Breast epithelium (tissue), 4 donors: ENCODE results near the gene VSIG2. TPM values are rescaled to one million over a fixed set of nuclear protein-coding genes. Genes with fewer than 3 reads are reported as not detected.

Experiments
- DNase-seq, 2 donors: peaks; one replicate each; pipeline ENCODE4 v3.0.0-alpha.2; 2019; ENCODE audit warnings: low spot score in 2 of 2
- H3K27ac ChIP-seq, 2 donors: fragments of 200-600 bp; sonication (generic) in 1 of 2; one replicate each; pipeline ENCODE4 v1.5.1; 2016 to 2019; ENCODE audit warnings: mild to moderate bottlenecking in 1 of 2
- H3K27me3 ChIP-seq, 2 donors: fragments of 200-600 bp; sonication (generic) in 1 of 2; one replicate each; pipeline versions ENCODE4 v1.5.1 to v1.6.0; 2017 to 2019; ENCODE audit warnings: control low read depth in 1 of 2, mild to moderate bottlenecking in 1 of 2
- H3K36me3 ChIP-seq: fragments of 200-600 bp; one replicate; pipeline ENCODE4 v1.5.1; 2019
- H3K4me1 ChIP-seq, 2 donors: fragments of 200-600 bp; sonication (generic); one replicate each; pipeline ENCODE4 v1.5.1; 2016 to 2019; ENCODE audit warnings: control low read depth in 1 of 2
- H3K4me3 ChIP-seq, 3 donors: fragments of 200-600 bp; sonication (generic); 1 replicate in 2 of 3; 2 replicates in 1 of 3; pipeline ENCODE4 v1.5.1; 2016 to 2019; ENCODE audit warnings: mild to moderate bottlenecking in 3 of 3, moderate library complexity in 2 of 3
- H3K9me3 ChIP-seq, 2 donors: fragments of 200-600 bp; sonication (generic) in 1 of 2; one replicate each; pipeline ENCODE4 v1.5.1; 2016 to 2019; ENCODE audit warnings: control low read depth in 1 of 2
- POLR2A ChIP-seq: fragments of 450-650 bp; IDR thresholded peaks from one replicate; pipeline ENCODE4 v1.6.1; 2016; ENCODE audit warnings: antibody characterized with exemption, mild to moderate bottlenecking, moderate library complexity
- POLR2AphosphoS5 ChIP-seq, 3 donors: sonication (generic); formaldehyde crosslinking; IDR thresholded peaks; one replicate each; pipeline ENCODE4 v1.6.1; 2017; ENCODE audit warnings: antibody characterized with exemption in 3 of 3
- intact Hi-C: fragments of 100-400 bp; cut with DNase I; formaldehyde crosslinking; loops from one replicate; pipeline ENCODE4 v1.15.1; 2023; ENCODE audit warnings: low total_unique reads
- total RNA-seq, 3 donors: library from RNA; depleted of rRNA; stranded (reverse); fragments of >200 nt; gene quantifications; one replicate each; pipeline ENCODE4 v1.1.0, GENCODE V29; 2016
- TF ChIP-seq, protein P1 (sequence below), 3 donors: fragments of 450-650 bp; IDR thresholded peaks; one replicate each; pipeline ENCODE4 v1.5.1; 2016 to 2017; ENCODE audit warnings: antibody characterized with exemption in 3 of 3, mild to moderate bottlenecking in 3 of 3, moderate library complexity in 3 of 3

The VSIG2 gene
- total RNA-seq, 3 donors from 2014 or later, result 8.8 to 20.5 TPM; not detected in 1

GRCh38 chr11:124754309-124754708, 2.3 kb upstream of the VSIG2 start:
- intact Hi-C loops, result no loop called here
- H3K4me3 ChIP-seq, result no peak overlapping the region
- H3K27ac ChIP-seq, result no peak overlapping the region
- peaks cover 0 to 45% of the 10 kb centered on the region in 2 donors for H3K27me3 ChIP-seq
- no peaks in the 10 kb centered on the region for H3K9me3 ChIP-seq
- TF ChIP-seq, protein P1, sequence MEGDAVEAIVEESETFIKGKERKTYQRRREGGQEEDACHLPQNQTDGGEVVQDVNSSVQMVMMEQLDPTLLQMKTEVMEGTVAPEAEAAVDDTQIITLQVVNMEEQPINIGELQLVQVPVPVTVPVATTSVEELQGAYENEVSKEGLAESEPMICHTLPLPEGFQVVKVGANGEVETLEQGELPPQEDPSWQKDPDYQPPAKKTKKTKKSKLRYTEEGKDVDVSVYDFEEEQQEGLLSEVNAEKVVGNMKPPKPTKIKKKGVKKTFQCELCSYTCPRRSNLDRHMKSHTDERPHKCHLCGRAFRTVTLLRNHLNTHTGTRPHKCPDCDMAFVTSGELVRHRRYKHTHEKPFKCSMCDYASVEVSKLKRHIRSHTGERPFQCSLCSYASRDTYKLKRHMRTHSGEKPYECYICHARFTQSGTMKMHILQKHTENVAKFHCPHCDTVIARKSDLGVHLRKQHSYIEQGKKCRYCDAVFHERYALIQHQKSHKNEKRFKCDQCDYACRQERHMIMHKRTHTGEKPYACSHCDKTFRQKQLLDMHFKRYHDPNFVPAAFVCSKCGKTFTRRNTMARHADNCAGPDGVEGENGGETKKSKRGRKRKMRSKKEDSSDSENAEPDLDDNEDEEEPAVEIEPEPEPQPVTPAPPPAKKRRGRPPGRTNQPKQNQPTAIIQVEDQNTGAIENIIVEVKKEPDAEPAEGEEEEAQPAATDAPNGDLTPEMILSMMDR (IDR thresholded peaks at IDR 0.05), result no peak
- TF ChIP-seq POLR2AphosphoS5 (IDR thresholded peaks at IDR 0.05) (no peak), POLR2A (no peak)
- no peaks in the 10 kb centered on the region for H3K36me3 ChIP-seq
- DNase-seq, result no peak
- peaks cover 0 to 8% of the 10 kb centered on the region in 2 donors for H3K4me1 ChIP-seq

GRCh38 chr11:124753624-124754023, 1.6 kb upstream of the VSIG2 start:
- H3K4me1 ChIP-seq, result peaks cover 0 to 1% of the 10 kb centered on the region in 2 donors
- intact Hi-C loops, result no loop called here
- TF ChIP-seq, protein P1 (IDR thresholded peaks at IDR 0.05), result no peak
- TF ChIP-seq POLR2AphosphoS5 (IDR thresholded peaks at IDR 0.05), result no peak
- no peak for TF ChIP-seq POLR2A

DNA sequence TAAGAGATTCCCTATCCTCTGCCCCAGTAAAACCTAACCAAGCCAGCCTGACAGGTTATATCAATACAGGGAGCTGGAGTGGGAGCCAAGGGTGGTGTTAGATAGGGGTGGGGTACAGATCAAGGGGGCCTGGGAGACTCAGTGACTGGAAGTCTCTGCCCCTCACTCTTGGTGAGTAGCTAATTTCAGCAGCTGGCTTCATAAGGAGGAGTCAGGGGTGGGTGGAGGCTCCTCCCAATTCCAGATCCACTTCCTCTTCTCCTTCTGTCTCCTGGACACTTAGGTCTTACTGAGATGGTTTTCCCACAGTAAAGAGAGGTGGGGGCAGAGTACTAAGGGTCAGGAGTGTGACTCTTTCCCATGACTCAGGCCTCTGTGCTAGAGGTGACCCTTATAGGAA, 1.1 kb upstream of the VSIG2 start:
- Histone ChIP-seq H3K27ac (no peak overlapping the region), H3K9me3 (no peaks in the 10 kb centered on the region), H3K4me1 (no peaks in the 10 kb centered on the region), H3K4me3 (no peak overlapping the region), H3K36me3 (no peaks in the 10 kb centered on the region), H3K27me3 (peaks cover 0 to 34% of the 10 kb centered on the region in 2 donors)
- DNase-seq, result no peak
- intact Hi-C loops, result no loop called here
- TF ChIP-seq POLR2A (no peak), POLR2AphosphoS5 (IDR thresholded peaks at IDR 0.05) (no peak)
- TF ChIP-seq, protein P1 (IDR thresholded peaks at IDR 0.05), result no peak

More at GRCh38 chr11:124753624-124754023, 1.6 kb upstream of the VSIG2 start:
- Histone ChIP-seq H3K9me3 (no peaks in the 10 kb centered on the region), H3K27me3 (peaks cover 0 to 38% of the 10 kb centered on the region in 2 donors), H3K36me3 (no peaks in the 10 kb centered on the region), H3K27ac (no peak overlapping the region), H3K4me3 (no peak overlapping the region)
- no peak for DNase-seq

GRCh38 chr11:124752471-124753102, 532 bp upstream of the VSIG2 start:
- Histone ChIP-seq H3K27me3 (peaks cover 0 to 28% of the 10 kb centered on the region in 2 donors), H3K27ac (peak overlapping the region in 1 of 2 donors; percentile 71), H3K4me1 (no peaks in the 10 kb centered on the region), H3K36me3 (no peaks in the 10 kb centered on the region), H3K9me3 (no peaks in the 10 kb centered on the region), H3K4me3 (peak overlapping the region in 2 of 3 donors; percentile 48 to 63)
- TF ChIP-seq POLR2A (no peak), POLR2AphosphoS5 (IDR thresholded peaks at IDR 0.05) (no peak)
- TF ChIP-seq, protein P1 (IDR thresholded peaks at IDR 0.05), result no peak
- no peak for DNase-seq
- intact Hi-C loops, result no loop called here

DNA sequence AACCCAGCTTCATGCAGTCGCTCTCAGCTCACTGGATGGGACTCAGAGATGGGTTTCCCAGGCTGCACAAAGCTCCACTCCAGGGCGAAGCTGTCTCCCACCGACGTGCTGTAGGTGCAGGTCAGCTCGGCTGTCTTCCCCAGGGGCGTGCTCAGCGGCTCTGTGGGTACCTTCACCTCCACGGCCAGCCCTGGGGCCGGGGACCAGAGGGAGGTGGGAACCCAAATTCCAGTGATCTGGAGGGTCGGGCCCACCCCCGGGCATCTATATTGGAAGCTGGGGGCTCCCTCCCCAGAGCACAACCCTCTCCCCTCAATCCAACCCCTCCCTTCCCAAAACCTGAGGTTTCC, 689 bp downstream of the VSIG2 start:
- intact Hi-C loops, result no loop called here
- H3K9me3 ChIP-seq, result no peaks in the 10 kb centered on the region
- H3K27me3 ChIP-seq, result peaks cover 0 to 18% of the 10 kb centered on the region in 2 donors
- H3K4me3 ChIP-seq, result peak overlapping the region in 2 of 3 donors; percentile 48 to 63
- no peak for DNase-seq
- TF ChIP-seq, protein P1 (IDR thresholded peaks at IDR 0.05), result no peak
- TF ChIP-seq POLR2AphosphoS5 (IDR thresholded peaks at IDR 0.05), result no peak
- no peak for TF ChIP-seq POLR2A
- H3K4me1 ChIP-seq, result no peaks in the 10 kb centered on the region
- peak overlapping the region; percentile 62 to 71 for H3K27ac ChIP-seq
- no peaks in the 10 kb centered on the region for H3K36me3 ChIP-seq
